ENCODE data around the gene ARHGEF28.

Gene ARHGEF28

DNA sequence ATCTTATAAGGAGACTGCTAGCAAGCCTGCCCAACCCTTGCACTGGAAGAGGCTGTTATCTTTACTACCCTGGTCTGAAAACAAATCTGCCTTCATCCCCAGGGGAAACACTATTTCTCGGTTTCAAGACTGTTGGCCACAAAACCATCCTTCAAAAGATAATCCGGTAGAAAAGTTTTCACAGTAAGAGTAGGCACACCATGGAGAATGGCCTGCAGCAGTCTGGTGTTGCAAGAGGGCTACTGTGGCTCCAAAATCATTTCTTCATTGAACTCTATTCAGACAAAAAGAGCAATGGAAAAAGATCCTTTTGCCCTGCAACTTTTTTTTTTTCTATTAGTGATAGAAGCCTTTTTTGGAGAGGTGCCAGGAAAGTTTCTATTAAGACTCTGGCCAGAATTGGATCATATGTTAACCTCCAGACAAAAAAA, 163.9 kb downstream of the ARHGEF28 start:
- no peaks in the 10 kb centered on the region for H3K4me1 ChIP-seq (ENCODE audit: control insufficient read depth, low read length)
- H3K27me3 ChIP-seq (ENCODE audit: control insufficient read depth, low read length): 0 out of 2 replicates have a peak, but pooled peaks cover 4% of the 10 kb centered on the region
- H3K4me2 ChIP-seq (ENCODE audit: low read length): no peak overlapping the region
- no peak overlapping the region for H3K4me3 ChIP-seq (ENCODE audit: low read length)
- no peaks in the 10 kb centered on the region for H3F3A ChIP-seq (ENCODE audit: control insufficient read depth, insufficient read depth)
- no peaks in the 10 kb centered on the region for H4K20me1 ChIP-seq (ENCODE audit: control insufficient read depth, insufficient read depth, low read depth, low read length)
- H3K27ac ChIP-seq (ENCODE audit: low read depth, low read length): no peak overlapping the region
- no peak for TF ChIP-seq EZH2phosphoT487 (IDR thresholded peaks at IDR 0.05; ENCODE audit: borderline replicate concordance, low read length)
- TF ChIP-seq, protein P1, sequence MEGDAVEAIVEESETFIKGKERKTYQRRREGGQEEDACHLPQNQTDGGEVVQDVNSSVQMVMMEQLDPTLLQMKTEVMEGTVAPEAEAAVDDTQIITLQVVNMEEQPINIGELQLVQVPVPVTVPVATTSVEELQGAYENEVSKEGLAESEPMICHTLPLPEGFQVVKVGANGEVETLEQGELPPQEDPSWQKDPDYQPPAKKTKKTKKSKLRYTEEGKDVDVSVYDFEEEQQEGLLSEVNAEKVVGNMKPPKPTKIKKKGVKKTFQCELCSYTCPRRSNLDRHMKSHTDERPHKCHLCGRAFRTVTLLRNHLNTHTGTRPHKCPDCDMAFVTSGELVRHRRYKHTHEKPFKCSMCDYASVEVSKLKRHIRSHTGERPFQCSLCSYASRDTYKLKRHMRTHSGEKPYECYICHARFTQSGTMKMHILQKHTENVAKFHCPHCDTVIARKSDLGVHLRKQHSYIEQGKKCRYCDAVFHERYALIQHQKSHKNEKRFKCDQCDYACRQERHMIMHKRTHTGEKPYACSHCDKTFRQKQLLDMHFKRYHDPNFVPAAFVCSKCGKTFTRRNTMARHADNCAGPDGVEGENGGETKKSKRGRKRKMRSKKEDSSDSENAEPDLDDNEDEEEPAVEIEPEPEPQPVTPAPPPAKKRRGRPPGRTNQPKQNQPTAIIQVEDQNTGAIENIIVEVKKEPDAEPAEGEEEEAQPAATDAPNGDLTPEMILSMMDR (IDR thresholded peaks at IDR 0.05; ENCODE audit: low read depth, low read length, poor library complexity, severe bottlenecking): no peak
- no peaks in the 10 kb centered on the region for H3K9me2 ChIP-seq (replicated peaks; ENCODE audit: control insufficient read depth, low read length)
- H3K9me3 ChIP-seq (ENCODE audit: control insufficient read depth, insufficient read depth, low read length): no peaks in the 10 kb centered on the region
- H3K79me2 ChIP-seq (ENCODE audit: control insufficient read depth, low read length): no peaks in the 10 kb centered on the region
- H3K36me3 ChIP-seq (ENCODE audit: control insufficient read depth, low read length): no peaks in the 10 kb centered on the region

DNA sequence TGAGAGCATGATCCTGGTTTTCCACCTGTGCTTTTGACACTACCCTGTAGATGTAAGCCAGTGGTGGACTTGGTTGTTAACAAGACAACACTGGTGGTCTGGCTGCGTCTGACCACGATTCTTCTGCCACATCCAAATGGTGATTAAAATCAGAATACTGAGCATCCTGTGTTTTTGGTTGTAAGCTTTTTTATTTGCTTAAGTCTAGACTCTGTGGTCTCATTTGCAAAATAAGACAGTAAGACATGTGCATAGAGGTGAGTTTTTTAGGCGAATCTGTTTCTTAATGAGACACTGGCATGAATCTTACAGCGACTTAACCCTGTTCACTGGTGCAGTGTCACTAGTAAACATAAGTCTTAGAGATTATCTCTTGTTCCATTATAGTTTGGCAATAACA, 165.4 kb downstream of the ARHGEF28 start:
- no peaks in the 10 kb centered on the region for H3K9me3 ChIP-seq (ENCODE audit: control insufficient read depth, insufficient read depth, low read length)
- H3K4me2 ChIP-seq (ENCODE audit: low read length): no peak overlapping the region
- H3K27me3 ChIP-seq (ENCODE audit: control insufficient read depth, low read length): 0 out of 2 replicates have a peak, but pooled peaks cover 11% of the 10 kb centered on the region
- TF ChIP-seq, protein P1 (IDR thresholded peaks at IDR 0.05; ENCODE audit: low read depth, low read length, poor library complexity, severe bottlenecking): no peak
- TF ChIP-seq EZH2phosphoT487 (IDR thresholded peaks at IDR 0.05; ENCODE audit: borderline replicate concordance, low read length): no peak
- no peak overlapping the region for H3K4me3 ChIP-seq (ENCODE audit: low read length)
- no peaks in the 10 kb centered on the region for H4K20me1 ChIP-seq (ENCODE audit: control insufficient read depth, insufficient read depth, low read depth, low read length)
- no peaks in the 10 kb centered on the region for H3K36me3 ChIP-seq (ENCODE audit: control insufficient read depth, low read length)
- H3K4me1 ChIP-seq (ENCODE audit: control insufficient read depth, low read length): no peaks in the 10 kb centered on the region
- H3F3A ChIP-seq (ENCODE audit: control insufficient read depth, insufficient read depth): no peaks in the 10 kb centered on the region
- H3K79me2 ChIP-seq (ENCODE audit: control insufficient read depth, low read length): no peaks in the 10 kb centered on the region
- H3K9me2 ChIP-seq (replicated peaks; ENCODE audit: control insufficient read depth, low read length): no peaks in the 10 kb centered on the region
- H3K27ac ChIP-seq (ENCODE audit: low read depth, low read length): no peak overlapping the region

DNA sequence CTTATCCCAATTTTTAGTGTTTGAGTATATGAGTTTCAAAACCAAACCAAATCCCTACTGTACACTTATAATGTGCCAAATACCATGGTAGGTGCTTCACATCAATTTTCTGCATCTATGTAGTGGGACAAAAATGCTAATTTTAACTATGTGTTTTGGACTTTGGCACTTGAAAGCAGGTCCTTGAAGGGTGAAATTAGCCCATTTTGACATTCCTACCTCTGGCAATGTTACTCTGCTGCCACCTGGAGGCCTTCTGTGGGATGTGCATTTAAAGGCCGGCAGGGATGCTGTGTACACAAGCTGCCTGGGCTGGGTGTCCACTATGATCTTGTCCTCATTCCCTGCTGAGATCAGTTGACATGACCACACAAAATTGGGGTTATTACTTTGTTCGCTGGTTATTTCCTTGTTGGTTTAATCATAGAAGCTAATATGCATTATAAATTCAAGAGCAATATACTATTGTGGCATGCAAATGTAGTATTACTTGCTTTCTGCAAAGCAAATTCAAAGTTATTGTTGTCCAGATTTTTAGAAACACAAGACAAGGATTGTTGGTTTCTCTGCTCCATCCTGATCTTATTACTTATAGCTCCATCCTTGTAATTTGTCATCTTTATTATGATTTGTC, 166.8 kb downstream of the ARHGEF28 start:
- Histone ChIP-seq H3K36me3 (ENCODE audit: control insufficient read depth, low read length) (no peaks in the 10 kb centered on the region), H3K4me3 (ENCODE audit: low read length) (no peak overlapping the region), H4K20me1 (ENCODE audit: control insufficient read depth, insufficient read depth, low read depth, low read length) (no peaks in the 10 kb centered on the region), H3K9me3 (ENCODE audit: control insufficient read depth, insufficient read depth, low read length) (no peaks in the 10 kb centered on the region), H3K4me2 (ENCODE audit: low read length) (no peak overlapping the region), H3K27me3 (ENCODE audit: control insufficient read depth, low read length) (0 out of 2 replicates have a peak, but pooled peaks cover 11% of the 10 kb centered on the region), H3K9me2 (replicated peaks; ENCODE audit: control insufficient read depth, low read length) (no peaks in the 10 kb centered on the region), H3K79me2 (ENCODE audit: control insufficient read depth, low read length) (no peaks in the 10 kb centered on the region), H3K4me1 (ENCODE audit: control insufficient read depth, low read length) (no peaks in the 10 kb centered on the region), H3K27ac (ENCODE audit: low read depth, low read length) (no peak overlapping the region), H3F3A (ENCODE audit: control insufficient read depth, insufficient read depth) (no peaks in the 10 kb centered on the region)
- TF ChIP-seq EZH2phosphoT487 (IDR thresholded peaks at IDR 0.05; ENCODE audit: borderline replicate concordance, low read length): no peak
- TF ChIP-seq, protein P1 (IDR thresholded peaks at IDR 0.05; ENCODE audit: low read depth, low read length, poor library complexity, severe bottlenecking): peak; percentile 92

Measured in DOHH2 (cell line).